Measurements from ENCODE around the gene ZDHHC14. TPM values are rescaled to one million over a fixed set of nuclear protein-coding genes. Genes with fewer than 3 reads are reported as not detected.

Gene ZDHHC14
- total and polyA plus RNA-seq, 2 of the 8 experiments (the other 6 are each of a cell fraction or from before 2014, with no cell fraction given), result 2.9 to 5.3 TPM

- no peak for TF ChIP-seq TAF7 (optimal IDR thresholded peaks at IDR 0.05; ENCODE audit: borderline replicate concordance, low read depth, low read length)
Observed at GRCh38 chr6:157684620-157685299, 303.8 kb downstream of the ZDHHC14 start (continued).
